Upper lobe of right lung (tissue), 1 donor: Measurements from ENCODE around the gene URB1. TPM values are rescaled to one million over a fixed set of nuclear protein-coding genes. Genes with fewer than 3 reads are reported as not detected.

Experiments
- ATAC-seq: fragments of 200-7000 bp; cut with Tn5 transposase; one replicate; pipeline ENCODE4 v1.9.1; 2020; ENCODE audit warnings: mild to moderate bottlenecking, moderate library complexity
- DNase-seq: peaks from one replicate; pipeline ENCODE4 v3.0.0-alpha.2; 2020
- H3K27ac ChIP-seq: fragments of 200-600 bp; one replicate; pipeline ENCODE4 v1.8.0; 2022
- H3K27me3 ChIP-seq: fragments of 200-600 bp; one replicate; pipeline ENCODE4 v1.8.0; 2022; ENCODE audit warnings: mild to moderate bottlenecking
- H3K36me3 ChIP-seq: fragments of 200-600 bp; one replicate; pipeline ENCODE4 v1.8.0; 2022
- H3K4me1 ChIP-seq: fragments of 200-600 bp; one replicate; pipeline ENCODE4 v1.8.0; 2022
- H3K4me3 ChIP-seq: fragments of 200-600 bp; one replicate; pipeline ENCODE4 v1.8.0; 2022; ENCODE audit warnings: mild to moderate bottlenecking
- H3K9me3 ChIP-seq: fragments of 200-600 bp; one replicate; pipeline ENCODE4 v1.8.0; 2022
- intact Hi-C: fragments of 100-400 bp; cut with DNase I; formaldehyde crosslinking; loops from one replicate; pipeline ENCODE4 v1.11.0; 2022
- total RNA-seq: library from RNA; stranded (reverse); fragmentation: NEBNext Ultra II Directional; extraction: Animal tissue kit (Norgen Biotek cat#: 25700); gene quantifications from one replicate; pipeline ENCODE4 v1.2.1, GENCODE V29; 2021
- TF ChIP-seq, protein P1 (sequence below): fragments of 200-600 bp; IDR thresholded peaks from one replicate; pipeline ENCODE4 v1.8.0; 2022; ENCODE audit warnings: antibody characterized with exemption
- donor health status: DM: no; HTN: yes; CAD: no; lungs with severe emphysema.

The URB1 gene
- total RNA-seq, 1 donor from 2014 or later, result 14.3 TPM

DNA sequence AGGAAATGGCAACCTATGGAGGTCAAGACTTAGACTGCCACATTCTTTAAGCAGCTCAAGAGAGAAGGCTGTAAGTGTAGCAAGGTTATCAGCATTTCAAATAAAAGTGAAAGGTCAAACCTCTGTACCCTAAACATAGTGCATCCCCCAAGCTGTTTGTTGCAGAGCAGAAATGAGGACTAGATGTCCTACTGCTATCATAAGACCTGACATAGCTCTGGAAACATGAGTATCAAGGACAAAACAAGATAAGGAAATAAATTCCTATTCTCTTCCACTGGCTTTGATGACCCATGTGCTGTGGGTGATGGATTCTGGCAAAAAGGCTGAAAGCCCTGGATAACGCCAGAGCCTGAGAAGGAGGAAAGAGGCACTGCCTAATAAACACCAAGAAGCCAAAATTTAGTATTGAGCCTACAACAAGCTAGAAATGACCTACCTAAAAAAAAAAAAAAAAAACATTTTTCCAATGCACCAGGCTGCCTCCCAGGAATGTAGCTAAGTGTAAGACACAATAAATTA is 35.9 kb downstream of the URB1 start:
- DNase-seq, result no peak
- H3K27ac ChIP-seq, result no peak overlapping the region
- H3K4me3 ChIP-seq, result no peak overlapping the region
- no peaks in the 10 kb centered on the region for H3K9me3 ChIP-seq
- no peak for ATAC-seq
- H3K36me3 ChIP-seq, result peaks cover 100% of the 10 kb centered on the region
- H3K4me1 ChIP-seq, result no peaks in the 10 kb centered on the region
- TF ChIP-seq, protein P1, sequence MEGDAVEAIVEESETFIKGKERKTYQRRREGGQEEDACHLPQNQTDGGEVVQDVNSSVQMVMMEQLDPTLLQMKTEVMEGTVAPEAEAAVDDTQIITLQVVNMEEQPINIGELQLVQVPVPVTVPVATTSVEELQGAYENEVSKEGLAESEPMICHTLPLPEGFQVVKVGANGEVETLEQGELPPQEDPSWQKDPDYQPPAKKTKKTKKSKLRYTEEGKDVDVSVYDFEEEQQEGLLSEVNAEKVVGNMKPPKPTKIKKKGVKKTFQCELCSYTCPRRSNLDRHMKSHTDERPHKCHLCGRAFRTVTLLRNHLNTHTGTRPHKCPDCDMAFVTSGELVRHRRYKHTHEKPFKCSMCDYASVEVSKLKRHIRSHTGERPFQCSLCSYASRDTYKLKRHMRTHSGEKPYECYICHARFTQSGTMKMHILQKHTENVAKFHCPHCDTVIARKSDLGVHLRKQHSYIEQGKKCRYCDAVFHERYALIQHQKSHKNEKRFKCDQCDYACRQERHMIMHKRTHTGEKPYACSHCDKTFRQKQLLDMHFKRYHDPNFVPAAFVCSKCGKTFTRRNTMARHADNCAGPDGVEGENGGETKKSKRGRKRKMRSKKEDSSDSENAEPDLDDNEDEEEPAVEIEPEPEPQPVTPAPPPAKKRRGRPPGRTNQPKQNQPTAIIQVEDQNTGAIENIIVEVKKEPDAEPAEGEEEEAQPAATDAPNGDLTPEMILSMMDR, result no peak
- no peaks in the 10 kb centered on the region for H3K27me3 ChIP-seq
- intact Hi-C loops, result no loop called here

DNA sequence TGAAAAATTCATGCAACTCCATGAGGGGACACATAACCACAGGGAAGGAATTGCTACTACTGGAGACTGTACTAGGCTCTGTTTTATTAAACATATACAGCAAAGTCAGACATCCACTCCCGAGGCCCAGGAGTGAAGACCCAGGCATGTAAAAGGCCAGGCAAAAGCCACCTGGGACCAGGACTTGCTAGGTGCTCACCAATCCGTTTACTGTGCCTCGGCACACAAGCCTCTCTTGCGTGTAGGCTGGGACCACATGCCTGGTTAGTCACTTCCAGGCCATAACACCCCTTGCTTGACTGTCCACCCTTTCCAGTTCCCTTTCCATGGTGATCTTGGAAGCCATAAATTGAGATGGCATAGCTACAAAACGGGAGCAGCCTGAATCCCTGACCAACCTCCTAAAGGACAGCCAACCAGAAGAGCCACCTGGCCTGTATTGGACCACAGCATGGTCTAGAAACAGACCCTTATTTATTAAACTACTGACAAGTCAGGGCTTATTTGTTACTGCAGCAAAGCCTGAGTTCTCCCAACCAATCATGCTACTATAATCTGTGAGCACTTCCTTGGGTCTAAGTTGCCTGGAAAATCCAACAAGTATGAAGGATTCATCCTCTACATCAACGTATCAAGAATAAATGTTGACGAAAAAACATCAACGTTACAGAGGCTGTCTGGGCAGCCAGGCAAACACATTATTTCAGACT is 39.7 kb downstream of the URB1 start:
- Histone ChIP-seq H3K27ac (no peak overlapping the region), H3K4me1 (no peaks in the 10 kb centered on the region), H3K4me3 (no peak overlapping the region), H3K27me3 (no peaks in the 10 kb centered on the region), H3K9me3 (no peaks in the 10 kb centered on the region), H3K36me3 (peaks cover 100% of the 10 kb centered on the region)
- ATAC-seq (no peak), DNase-seq (no peak)
- intact Hi-C loops, result no loop called here
- TF ChIP-seq, protein P1, result no peak

DNA sequence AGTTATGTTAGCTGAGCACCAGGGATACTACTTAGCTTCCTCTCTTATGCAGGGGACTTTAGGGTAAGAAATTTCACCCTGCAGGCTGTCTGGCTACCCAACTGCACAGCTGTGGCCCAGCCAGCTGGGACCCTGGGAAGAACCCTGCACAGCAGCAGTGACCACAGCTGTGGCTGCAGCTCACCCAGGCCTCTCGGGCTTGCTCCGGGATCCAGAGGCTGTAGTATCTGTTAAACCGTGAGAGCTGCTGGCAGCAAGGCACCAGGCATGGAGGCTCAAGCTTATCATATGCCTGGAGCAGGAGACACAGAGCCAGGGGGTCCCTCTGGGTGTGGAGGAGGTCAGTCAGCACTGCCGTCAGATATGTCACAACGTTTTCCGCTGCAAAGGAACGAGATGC is 40.3 kb downstream of the URB1 start:
- TF ChIP-seq, protein P1, result no peak
- DNase-seq (no peak), ATAC-seq (no peak)
- Histone ChIP-seq H3K27ac (no peak overlapping the region), H3K9me3 (no peaks in the 10 kb centered on the region), H3K4me1 (no peaks in the 10 kb centered on the region), H3K27me3 (no peaks in the 10 kb centered on the region), H3K4me3 (no peak overlapping the region), H3K36me3 (peaks cover 100% of the 10 kb centered on the region)
- intact Hi-C loops, result no loop called here

DNA sequence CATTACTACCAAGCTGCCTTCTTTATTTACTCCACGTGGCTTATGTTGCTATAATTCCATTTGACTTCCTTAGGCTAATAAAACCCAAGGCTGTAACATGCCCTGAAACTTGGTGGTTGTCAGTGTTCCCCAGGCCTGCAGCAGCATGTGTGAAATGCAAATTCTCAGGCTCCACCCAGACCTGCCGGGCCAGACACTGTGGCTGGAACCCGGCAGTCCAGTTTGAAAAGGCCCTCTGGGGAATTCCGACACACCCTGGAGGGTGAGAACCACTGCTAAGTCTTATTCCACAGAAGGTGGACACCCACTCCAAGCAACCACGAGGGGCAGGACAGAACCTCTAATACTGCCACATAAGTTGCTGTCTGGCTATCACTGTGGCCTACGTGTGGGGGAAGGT is 41.4 kb downstream of the URB1 start:
- Histone ChIP-seq H3K4me1 (no peaks in the 10 kb centered on the region), H3K9me3 (no peaks in the 10 kb centered on the region), H3K27ac (no peak overlapping the region), H3K36me3 (peaks cover 100% of the 10 kb centered on the region), H3K4me3 (no peak overlapping the region), H3K27me3 (no peaks in the 10 kb centered on the region)
- ATAC-seq (peak; percentile 7), DNase-seq (no peak)
- intact Hi-C loops, result no loop called here
- TF ChIP-seq, protein P1, result no peak

DNA sequence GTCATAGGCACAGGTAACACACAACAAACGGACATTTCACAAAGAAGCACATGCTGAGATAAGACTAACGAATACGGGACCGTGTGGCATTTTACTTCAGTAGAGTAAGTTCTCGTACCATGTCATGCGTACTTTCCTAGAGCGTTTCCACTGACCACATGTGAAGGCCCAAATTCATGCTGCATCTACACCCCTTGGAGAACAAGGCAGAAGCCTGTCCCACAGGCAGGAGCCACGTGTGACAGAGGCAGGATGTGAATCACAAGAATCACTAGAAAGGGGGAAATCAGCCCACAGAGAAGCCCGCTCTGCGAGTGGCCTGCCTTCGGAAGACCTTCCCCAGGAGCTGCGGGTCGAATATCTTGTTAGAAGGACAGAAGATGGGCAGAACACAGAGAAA is 41.8 kb downstream of the URB1 start:
- no peak overlapping the region for H3K4me3 ChIP-seq
- DNase-seq, result no peak
- TF ChIP-seq, protein P1, result no peak
- no peaks in the 10 kb centered on the region for H3K27me3 ChIP-seq
- ATAC-seq, result no peak
- intact Hi-C loops, result no loop called here
- no peaks in the 10 kb centered on the region for H3K9me3 ChIP-seq
- peaks cover 100% of the 10 kb centered on the region for H3K36me3 ChIP-seq
- no peaks in the 10 kb centered on the region for H3K4me1 ChIP-seq
- no peak overlapping the region for H3K27ac ChIP-seq
